Measurements from ENCODE around the gene KLF16.

DNA sequence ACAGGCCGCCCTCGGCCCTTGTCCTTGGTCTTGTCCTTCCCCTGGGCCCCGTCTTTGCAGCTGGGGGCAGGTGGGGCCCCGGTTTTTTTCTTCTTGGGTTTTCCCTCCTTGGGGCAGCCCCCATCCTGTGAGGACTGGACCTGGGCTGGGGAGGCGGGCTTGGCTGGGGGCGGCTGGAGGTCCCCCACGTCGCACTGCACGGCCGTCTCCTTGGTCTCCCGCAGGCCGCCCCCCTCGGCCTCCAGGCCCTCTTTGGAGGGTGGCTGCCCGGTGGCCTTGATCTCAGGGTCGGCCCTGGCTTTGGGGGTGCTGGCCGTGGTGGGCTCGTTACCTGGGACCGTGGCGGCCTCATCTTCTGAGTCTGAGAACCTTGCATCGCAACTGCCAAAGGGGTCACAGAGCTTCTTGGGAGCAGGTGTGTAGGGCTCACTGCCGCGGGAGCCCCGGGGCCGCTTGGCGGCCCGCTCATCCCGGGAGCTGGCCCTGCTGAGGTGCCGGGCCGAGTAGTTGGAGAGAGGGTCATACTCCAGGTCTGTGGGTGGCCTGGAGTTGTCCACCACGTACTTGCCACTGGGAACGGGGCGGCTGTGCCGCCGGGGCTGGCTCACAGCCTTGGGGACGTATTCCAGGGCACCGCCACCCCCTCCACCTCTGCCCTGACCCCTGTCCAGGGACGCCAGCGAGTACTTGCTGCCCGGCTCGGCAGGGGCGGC is 35.7 kb downstream of the KLF16 start:
- TF ChIP-seq, protein P1, sequence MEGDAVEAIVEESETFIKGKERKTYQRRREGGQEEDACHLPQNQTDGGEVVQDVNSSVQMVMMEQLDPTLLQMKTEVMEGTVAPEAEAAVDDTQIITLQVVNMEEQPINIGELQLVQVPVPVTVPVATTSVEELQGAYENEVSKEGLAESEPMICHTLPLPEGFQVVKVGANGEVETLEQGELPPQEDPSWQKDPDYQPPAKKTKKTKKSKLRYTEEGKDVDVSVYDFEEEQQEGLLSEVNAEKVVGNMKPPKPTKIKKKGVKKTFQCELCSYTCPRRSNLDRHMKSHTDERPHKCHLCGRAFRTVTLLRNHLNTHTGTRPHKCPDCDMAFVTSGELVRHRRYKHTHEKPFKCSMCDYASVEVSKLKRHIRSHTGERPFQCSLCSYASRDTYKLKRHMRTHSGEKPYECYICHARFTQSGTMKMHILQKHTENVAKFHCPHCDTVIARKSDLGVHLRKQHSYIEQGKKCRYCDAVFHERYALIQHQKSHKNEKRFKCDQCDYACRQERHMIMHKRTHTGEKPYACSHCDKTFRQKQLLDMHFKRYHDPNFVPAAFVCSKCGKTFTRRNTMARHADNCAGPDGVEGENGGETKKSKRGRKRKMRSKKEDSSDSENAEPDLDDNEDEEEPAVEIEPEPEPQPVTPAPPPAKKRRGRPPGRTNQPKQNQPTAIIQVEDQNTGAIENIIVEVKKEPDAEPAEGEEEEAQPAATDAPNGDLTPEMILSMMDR (conservative IDR thresholded peaks at IDR 0.05; ENCODE audit: low read depth in 2 of 2), result no peak
- TF ChIP-seq EZH2 (IDR thresholded peaks at IDR 0.05; ENCODE audit: low read depth, unreplicated experiment), result no peak
- TF ChIP-seq EZH2phosphoT487 (IDR thresholded peaks at IDR 0.05; ENCODE audit: unreplicated experiment), result no peak
- no peak for TF ChIP-seq POLR2AphosphoS5 (IDR thresholded peaks at IDR 0.05; ENCODE audit: low read depth)
- TF ChIP-seq ZNF331 (CRISPR knock-in tag; IDR thresholded peaks at IDR 0.05; ENCODE audit: low read depth), result no peak
- no peak for TF ChIP-seq JUNB (IDR thresholded peaks at IDR 0.05; ENCODE audit: unreplicated experiment)
- TF ChIP-seq ZNF114 (CRISPR knock-in tag; IDR thresholded peaks at IDR 0.05), result no peak
- TF ChIP-seq, protein P2, sequence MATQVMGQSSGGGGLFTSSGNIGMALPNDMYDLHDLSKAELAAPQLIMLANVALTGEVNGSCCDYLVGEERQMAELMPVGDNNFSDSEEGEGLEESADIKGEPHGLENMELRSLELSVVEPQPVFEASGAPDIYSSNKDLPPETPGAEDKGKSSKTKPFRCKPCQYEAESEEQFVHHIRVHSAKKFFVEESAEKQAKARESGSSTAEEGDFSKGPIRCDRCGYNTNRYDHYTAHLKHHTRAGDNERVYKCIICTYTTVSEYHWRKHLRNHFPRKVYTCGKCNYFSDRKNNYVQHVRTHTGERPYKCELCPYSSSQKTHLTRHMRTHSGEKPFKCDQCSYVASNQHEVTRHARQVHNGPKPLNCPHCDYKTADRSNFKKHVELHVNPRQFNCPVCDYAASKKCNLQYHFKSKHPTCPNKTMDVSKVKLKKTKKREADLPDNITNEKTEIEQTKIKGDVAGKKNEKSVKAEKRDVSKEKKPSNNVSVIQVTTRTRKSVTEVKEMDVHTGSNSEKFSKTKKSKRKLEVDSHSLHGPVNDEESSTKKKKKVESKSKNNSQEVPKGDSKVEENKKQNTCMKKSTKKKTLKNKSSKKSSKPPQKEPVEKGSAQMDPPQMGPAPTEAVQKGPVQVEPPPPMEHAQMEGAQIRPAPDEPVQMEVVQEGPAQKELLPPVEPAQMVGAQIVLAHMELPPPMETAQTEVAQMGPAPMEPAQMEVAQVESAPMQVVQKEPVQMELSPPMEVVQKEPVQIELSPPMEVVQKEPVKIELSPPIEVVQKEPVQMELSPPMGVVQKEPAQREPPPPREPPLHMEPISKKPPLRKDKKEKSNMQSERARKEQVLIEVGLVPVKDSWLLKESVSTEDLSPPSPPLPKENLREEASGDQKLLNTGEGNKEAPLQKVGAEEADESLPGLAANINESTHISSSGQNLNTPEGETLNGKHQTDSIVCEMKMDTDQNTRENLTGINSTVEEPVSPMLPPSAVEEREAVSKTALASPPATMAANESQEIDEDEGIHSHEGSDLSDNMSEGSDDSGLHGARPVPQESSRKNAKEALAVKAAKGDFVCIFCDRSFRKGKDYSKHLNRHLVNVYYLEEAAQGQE (IDR thresholded peaks at IDR 0.05; ENCODE audit: unreplicated experiment), result no peak
- TF ChIP-seq, protein P3, sequence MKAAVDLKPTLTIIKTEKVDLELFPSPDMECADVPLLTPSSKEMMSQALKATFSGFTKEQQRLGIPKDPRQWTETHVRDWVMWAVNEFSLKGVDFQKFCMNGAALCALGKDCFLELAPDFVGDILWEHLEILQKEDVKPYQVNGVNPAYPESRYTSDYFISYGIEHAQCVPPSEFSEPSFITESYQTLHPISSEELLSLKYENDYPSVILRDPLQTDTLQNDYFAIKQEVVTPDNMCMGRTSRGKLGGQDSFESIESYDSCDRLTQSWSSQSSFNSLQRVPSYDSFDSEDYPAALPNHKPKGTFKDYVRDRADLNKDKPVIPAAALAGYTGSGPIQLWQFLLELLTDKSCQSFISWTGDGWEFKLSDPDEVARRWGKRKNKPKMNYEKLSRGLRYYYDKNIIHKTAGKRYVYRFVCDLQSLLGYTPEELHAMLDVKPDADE (IDR thresholded peaks at IDR 0.05), result no peak

Measured in GM23338 (cell line).